HepG2 (cell line): ENCODE results near the gene MRFAP1L1. TPM values are rescaled to one million over a fixed set of nuclear protein-coding genes. Genes with fewer than 3 reads are reported as not detected.
A peak's percentile ranks its signal among the peaks of the same experiment; 100 is the strongest.

Experiments
- ATAC-seq: fragments of 200-7000 bp; cut with Tn5 transposase; 3 replicates; pipeline ENCODE4 v1.9.1; 2020; ENCODE audit warnings: mild to moderate bottlenecking, moderate library complexity
- BruUV-seq: library from RNA; stranded (reverse); fragments of 400-500 nt; replicated peaks from 2 replicates; lab custom pipeline; 2021; lab: Mats Ljungman, UMichigan
- CTCF ChIA-PET: fragments of 300-600 bp; formaldehyde crosslinking; extraction: SDS; loops from one replicate; lab custom pipeline; 2021; ENCODE audit warnings: low total read pairs, inconsistent platforms, low intra/inter-chr PET ratio; lab: Yijun Ruan, JAX
- POLR2A ChIA-PET: fragments of 350-600 bp; sonication (Branson Sonifier 250); formaldehyde crosslinking; loops from one replicate; lab custom pipeline; 2020; ENCODE audit warnings: antibody characterized with exemption, inconsistent platforms; lab: Yijun Ruan, JAX
- DNase-seq: peaks from one replicate; pipeline ENCODE4 v3.0.0-alpha.2; 2015; ENCODE audit warnings: low spot score
- FAIRE-seq: peaks from 3 replicates; lab custom pipeline; 2011; peaks lifted over from hg19 to GRCh38; lab: Jason Lieb, UNC
- H2AFZ ChIP-seq: one replicate; pipeline ENCODE4 v1.6.1; 2011; ENCODE audit warnings: low read length, inconsistent platforms
- H3K27ac ChIP-seq: fragments of 300-600 bp; 3 replicates; pipeline ENCODE4 v1.8.0; 2011; ENCODE audit warnings: mixed run types, mild to moderate bottlenecking, mixed read lengths, low read length, inconsistent platforms; ENCODE audit not compliant: insufficient read depth; ENCODE audit errors: extremely low read length
- H3K27me3 ChIP-seq, 2 experiments: fragments of 200-600 bp in 1 of 2; 2 replicates in 1 of 2; 3 replicates in 1 of 2; pipeline versions ENCODE4 v1.6.0 to v1.8.0; 2011; ENCODE audit warnings: low read length in 2 of 2, mild to moderate bottlenecking in 2 of 2, moderate library complexity in 2 of 2, inconsistent platforms in 1 of 2; ENCODE audit not compliant: insufficient read depth in 2 of 2, control insufficient read depth in 1 of 2
- H3K36me3 ChIP-seq, 2 experiments: fragments of 200-600 bp in 1 of 2; replicated peaks in 1 of 2; 2 replicates in 1 of 2; 3 replicates in 1 of 2; pipeline versions ENCODE4 v1.5.1 to v1.8.0; 2011; ENCODE audit warnings: low read length in 2 of 2, inconsistent platforms in 1 of 2; ENCODE audit not compliant: insufficient read depth in 2 of 2, control insufficient read depth in 1 of 2
- H3K4me1 ChIP-seq: 2 replicates; pipeline ENCODE4 v1.5.1; 2012; ENCODE audit warnings: low read length, inconsistent platforms; ENCODE audit not compliant: insufficient read depth
- H3K4me2 ChIP-seq: 2 replicates; pipeline ENCODE4 v1.6.0; 2011; ENCODE audit warnings: low read depth, low read length, inconsistent platforms
- H3K4me3 ChIP-seq, 3 experiments: fragments of 200-600 bp in 1 of 3; sonication (generic), shearing (Covaris generic) in 1 of 3; replicated peaks in 1 of 3; 2 replicates each; pipeline ENCODE4 v1.5.1; 2011 to 2016; ENCODE audit warnings: low read length in 3 of 3, inconsistent platforms in 2 of 3, low read depth in 2 of 3, mild to moderate bottlenecking in 2 of 3, control low read depth in 1 of 3, mixed read lengths in 1 of 3; ENCODE audit not compliant: insufficient read depth in 1 of 3
- H3K79me2 ChIP-seq: one replicate; pipeline ENCODE4 v1.6.1; 2011; ENCODE audit warnings: low read length, inconsistent platforms; ENCODE audit not compliant: insufficient read depth
- H3K9ac ChIP-seq: 2 replicates; pipeline ENCODE4 v1.6.0; 2011; ENCODE audit warnings: mild to moderate bottlenecking, low read depth, low read length, inconsistent platforms; ENCODE audit not compliant: insufficient read depth
- H3K9me3 ChIP-seq: 2 replicates; pipeline ENCODE4 v1.5.1; 2012; ENCODE audit warnings: mild to moderate bottlenecking, low read length
- H4K20me1 ChIP-seq: 2 replicates; pipeline ENCODE4 v1.6.0; 2011; ENCODE audit warnings: inconsistent platforms, mild to moderate bottlenecking, low read length, moderate library complexity; ENCODE audit not compliant: insufficient read depth
- ATF2 ChIP-seq: sonication (generic); formaldehyde crosslinking; IDR thresholded peaks from 2 replicates; pipeline ENCODE4 v1.4.0; 2020; ENCODE audit warnings: missing genetic modification reagents
- ATF6 ChIP-seq: sonication (generic); formaldehyde crosslinking; conservative IDR thresholded peaks from 2 replicates; pipeline ENCODE4 v1.4.0; 2020; ENCODE audit warnings: missing genetic modification reagents
- CTCF ChIP-seq: sonication (generic); formaldehyde crosslinking; IDR thresholded peaks from 2 replicates; pipeline ENCODE4 v1.5.0; 2020; ENCODE audit warnings: mild to moderate bottlenecking, missing genetic modification reagents, moderate library complexity
- HBP1 ChIP-seq: IDR thresholded peaks from 2 replicates; pipeline ENCODE4 v1.6.1; 2016; ENCODE audit warnings: low read depth, control low read depth
- HDAC2 ChIP-seq: sonication (generic); formaldehyde crosslinking; IDR thresholded peaks from 2 replicates; pipeline ENCODE4 v1.4.0; 2020; ENCODE audit warnings: missing genetic modification reagents
- POLR2A ChIP-seq, 2 experiments: IDR thresholded peaks; 2 replicates each; pipeline ENCODE4 v1.6.1; 2011; ENCODE audit warnings: low read depth in 2 of 2, low read length in 2 of 2, mild to moderate bottlenecking in 1 of 2, moderate library complexity in 1 of 2; ENCODE audit not compliant: insufficient read depth in 1 of 2
- SIX4 ChIP-seq: sonication (generic); formaldehyde crosslinking; IDR thresholded peaks from 2 replicates; pipeline ENCODE4 v1.4.0; 2020; ENCODE audit warnings: missing genetic modification reagents
- TEF ChIP-seq: sonication (generic); formaldehyde crosslinking; IDR thresholded peaks from 2 replicates; pipeline ENCODE4 v1.5.0; 2020; ENCODE audit warnings: missing genetic modification reagents
- ZBTB33 ChIP-seq: sonication (generic); formaldehyde crosslinking; IDR thresholded peaks from 2 replicates; pipeline ENCODE4 v1.4.0; 2020; ENCODE audit warnings: missing genetic modification reagents
- ZNF138 ChIP-seq: sonication (generic); formaldehyde crosslinking; IDR thresholded peaks from 2 replicates; pipeline ENCODE4 v1.5.0; 2020; ENCODE audit warnings: mild to moderate bottlenecking, low read depth, missing genetic modification reagents
- ZNF30 ChIP-seq: sonication (generic); formaldehyde crosslinking; IDR thresholded peaks from 2 replicates; pipeline ENCODE4 v1.5.0; 2020; ENCODE audit warnings: mild to moderate bottlenecking, missing genetic modification reagents
- ZNF720 ChIP-seq: sonication (generic); formaldehyde crosslinking; IDR thresholded peaks from 2 replicates; pipeline ENCODE4 v1.4.0; 2020; ENCODE audit warnings: missing genetic modification reagents
- ZNF777 ChIP-seq: sonication (generic); formaldehyde crosslinking; IDR thresholded peaks from 2 replicates; pipeline ENCODE4 v1.4.0; 2020; ENCODE audit warnings: missing genetic modification reagents
- WGBS: methylation state at CpG from one replicate; pipeline ENCODE4 v1.1.6; 2017; ENCODE audit warnings: low lambda C conversion rate; 5-methylcytosine and 5-hydroxymethylcytosine counted together
- in situ Hi-C: cut with HindIII; loops from 2 replicates; pipeline ENCODE4 v1.10.0; 2017; ENCODE audit warnings: low pct_unique_long_range_greater_than_20kb; ENCODE audit not compliant: extremely low pct_ligation_motif_present
- intact Hi-C: fragments of 100-400 bp; cut with micrococcal nuclease; formaldehyde crosslinking; loops from one replicate; pipeline ENCODE4 v1.10.0; 2022; ENCODE audit not compliant: unreplicated experiment
- polyA plus RNA-seq, 8 experiments: library from polyadenylated mRNA; depleted of rRNA in 3 of 8; stranded (reverse) in 7 of 8; unstranded in 1 of 8; fragments of >200 nt; fragmentation: Illumina TruSeq in 4 of 8; extraction: Trizol in 4 of 8; gene quantifications; 2 replicates each; pipeline versions ENCODE4 v1.2.1 to v1.2.3, GENCODE V29; 2011 to 2016; ENCODE audit warnings: low read depth in 4 of 8, missing spikeins in 1 of 8, mixed read lengths in 1 of 8; ENCODE audit not compliant: insufficient read depth in 1 of 8
- total RNA-seq, 5 experiments: library from RNA; depleted of rRNA; stranded (reverse); fragments of >200 nt; fragmentation: Illumina TruSeq; extraction: Trizol; gene quantifications; 2 replicates each; pipeline ENCODE4 v1.2.3, GENCODE V29; 2016; ENCODE audit warnings: low read depth in 1 of 5

Gene MRFAP1L1
- total and polyA plus RNA-seq, 2 of the 13 experiments (the other 11 are each of a cell fraction or from before 2014, with no cell fraction given) = 44.8 to 76.6 TPM

- no peaks in the 10 kb centered on the region for H3K27me3 ChIP-seq
- no peaks in the 10 kb centered on the region for H3K9me3 ChIP-seq
- POLR2A ChIA-PET = interaction anchor here (0.7 to 1.9 kb wide), 2 partner anchors 21 to 39 kb away, joined by 3 to 5 read pairs; no protein-coding TSS in a partner anchor
- in situ Hi-C loops = no loop called here
- no peak for FAIRE-seq
- no TSS peak for BruUV-seq
- no peaks in the 10 kb centered on the region for H4K20me1 ChIP-seq
- no peak overlapping the region for H3K4me2 ChIP-seq
- no peak overlapping the region for H3K27ac ChIP-seq
- no peak for DNase-seq
- no peaks in the 10 kb centered on the region for H3K79me2 ChIP-seq
- 85% methylated on average over 15 of the region's 15 CpGs for WGBS
- H2AFZ ChIP-seq = no peak overlapping the region
- H3K36me3 ChIP-seq = no peaks in the 10 kb centered on the region
- intact Hi-C loops = no loop called here
- H3K4me1 ChIP-seq = peaks cover 80% of the 10 kb centered on the region
- CTCF ChIA-PET = no interaction called here
- no peak overlapping the region for H3K9ac ChIP-seq
- no peak overlapping the region for H3K4me3 ChIP-seq
- ATAC-seq = no peak
- no peak for TF ChIP-seq ZNF720 (CRISPR knock-in tag)
- no peak for TF ChIP-seq ZNF138 (CRISPR knock-in tag)
- no peak for TF ChIP-seq ZNF30 (CRISPR knock-in tag)
- TF ChIP-seq ATF6 (CRISPR knock-in tag) = no peak
- no peak for TF ChIP-seq ZNF777 (CRISPR knock-in tag)
- TF ChIP-seq POLR2A (IDR thresholded peaks at IDR 0.05; ENCODE audit: insufficient read depth in 1 of 2, low read depth in 2 of 2, low read length in 2 of 2) = no peak
- TF ChIP-seq ATF2 = no peak
- TF ChIP-seq SIX4 = no peak
- no peak for TF ChIP-seq HDAC2 (CRISPR knock-in tag)
- TF ChIP-seq CTCF (CRISPR knock-in tag) = peak; percentile 18; the same call in 1 of the 2 replicates
- no peak for TF ChIP-seq HBP1
- no peak for TF ChIP-seq TEF
- peak; percentile 74 for TF ChIP-seq ZBTB33 (CRISPR knock-in tag)
These were observed 18.8 kb upstream of the MRFAP1L1 start for GRCh38 chr4:6728320-6729029.
